Naive B cell (primary cell): ENCODE data around the gene USP3. TPM values are rescaled to one million over a fixed set of nuclear protein-coding genes. Genes with fewer than 3 reads are reported as not detected.
A peak's percentile ranks its signal among the peaks of the same experiment; 100 is the strongest.
"Not testable (repeated sequence)": the region's sequence is repeated elsewhere in the genome, so short reads cannot be mapped to it uniquely, and the experiment has no call there.

Source experiments
- ATAC-seq, 2 donors: fragments of 150-1000 bp; cut with Tn5 transposase; 2 replicates each; pipeline ENCODE4 v1.10.0; 2021; ENCODE audit warnings: low read depth in 2 of 2, mild to moderate bottlenecking in 2 of 2, moderate library complexity in 2 of 2
- DNase-seq: peaks from one replicate; pipeline ENCODE4 v3.0.0; 2022
- H3K27ac Mint-ChIP-seq, 6 donors: one replicate each; pipeline ENCODE4 v1.8.0; 2020 to 2022; ENCODE audit warnings: mild to moderate bottlenecking in 6 of 6, mixed read lengths in 6 of 6, moderate library complexity in 5 of 6, inconsistent platforms in 2 of 6
- H3K27me3 Mint-ChIP-seq, 3 donors: one replicate each; pipeline ENCODE4 v1.8.0; 2021 to 2022; ENCODE audit warnings: mixed read lengths in 3 of 3, mild to moderate bottlenecking in 1 of 3
- H3K36me3 Mint-ChIP-seq, 2 donors: one replicate each; pipeline ENCODE4 v1.8.0; 2020 to 2022; ENCODE audit warnings: mixed read lengths in 2 of 2, inconsistent platforms in 1 of 2, mild to moderate bottlenecking in 1 of 2
- H3K4me1 Mint-ChIP-seq, 3 donors: one replicate each; pipeline ENCODE4 v1.8.0; 2020 to 2022; ENCODE audit warnings: mixed read lengths in 3 of 3, inconsistent platforms in 1 of 3, mild to moderate bottlenecking in 1 of 3, moderate library complexity in 1 of 3
- H3K4me3 Mint-ChIP-seq, 8 donors: one replicate each; pipeline ENCODE4 v1.8.0; 2020 to 2022; ENCODE audit warnings: mild to moderate bottlenecking in 8 of 8, mixed read lengths in 8 of 8, moderate library complexity in 8 of 8, inconsistent platforms in 2 of 8
- H3K9me3 Mint-ChIP-seq, 7 donors: one replicate each; pipeline ENCODE4 v1.8.0; 2020 to 2022; ENCODE audit warnings: mixed read lengths in 7 of 7, mild to moderate bottlenecking in 5 of 7, inconsistent platforms in 2 of 7, moderate library complexity in 1 of 7
- polyA plus RNA-seq, 6 donors: library from polyadenylated mRNA; unstranded; fragments of 300-500 nt; fragmentation: Illumina TruSeq; gene quantifications; one replicate each; pipeline ENCODE4 v1.2.3, GENCODE V29; 2021; ENCODE audit warnings: low read depth in 6 of 6

Gene USP3
- polyA plus RNA-seq, 6 donors from 2014 or later, result 53.6 to 88.0 (median 58.7) TPM

- no peaks in the 10 kb centered on the region for H3K27me3 Mint-ChIP-seq
- no peaks in the 10 kb centered on the region for H3K9me3 Mint-ChIP-seq
- DNase-seq (peak; percentile 55), ATAC-seq (peak; percentile 90 to 91)
- H3K4me1 Mint-ChIP-seq, result peaks cover 64 to 89% (median 83%) of the 10 kb centered on the region in 3 donors
- peak overlapping the region; percentile 2 to 85 (median 56) for H3K4me3 Mint-ChIP-seq
- peak overlapping the region; percentile 0 to 75 (median 28) for H3K27ac Mint-ChIP-seq
- H3K36me3 Mint-ChIP-seq, result no peaks in the 10 kb centered on the region
Observed at GRCh38 chr15:63517202-63517601, 12.8 kb downstream of the USP3 start.

- H3K27me3 Mint-ChIP-seq, result no peaks in the 10 kb centered on the region
- H3K27ac Mint-ChIP-seq, result peak overlapping the region; percentile 0 to 68 (median 54)
- peak overlapping the region; percentile 2 to 85 (median 56) for H3K4me3 Mint-ChIP-seq
- no peaks in the 10 kb centered on the region for H3K36me3 Mint-ChIP-seq
- no peaks in the 10 kb centered on the region for H3K9me3 Mint-ChIP-seq
- peaks cover 64 to 89% (median 83%) of the 10 kb centered on the region in 3 donors for H3K4me1 Mint-ChIP-seq
- ATAC-seq (peak; percentile 40 to 54), DNase-seq (no peak)
Observed at GRCh38 chr15:63517628-63518027, 13.2 kb downstream of the USP3 start.

GRCh38 chr15:63519041-63519440, 14.6 kb downstream of the USP3 start:
- DNase-seq, result no peak
- Mint-ChIP-seq H3K27me3 (no peaks in the 10 kb centered on the region), H3K4me3 (peak overlapping the region in 4 of 8 donors; percentile 10 to 42 (median 35)), H3K4me1 (peaks cover 75 to 93% (median 88%) of the 10 kb centered on the region in 3 donors), H3K36me3 (no peaks in the 10 kb centered on the region), H3K27ac (peak overlapping the region in 5 of 6 donors; percentile 7 to 97 (median 85)), H3K9me3 (no peaks in the 10 kb centered on the region)
- ATAC-seq, result no peak

GRCh38 chr15:63519548-63520178, 15.3 kb downstream of the USP3 start:
- Mint-ChIP-seq H3K27me3 (no peaks in the 10 kb centered on the region), H3K9me3 (no peaks in the 10 kb centered on the region), H3K4me1 (peaks cover 77 to 94% (median 88%) of the 10 kb centered on the region in 3 donors), H3K4me3 (peak overlapping the region in 1 of 8 donors; percentile 40), H3K36me3 (no peaks in the 10 kb centered on the region), H3K27ac (peak overlapping the region in 3 of 6 donors; percentile 7 to 97 (median 17))
- DNase-seq (no peak), ATAC-seq (no peak)

- Mint-ChIP-seq H3K27ac (peak overlapping the region in 1 of 6 donors; percentile 8), H3K4me3 (peak overlapping the region in 1 of 8 donors; percentile 21), H3K4me1 (peaks cover 78 to 94% (median 88%) of the 10 kb centered on the region in 3 donors)
- H3K9me3 Mint-ChIP-seq, H3K36me3 Mint-ChIP-seq, H3K27me3 Mint-ChIP-seq, DNase-seq, ATAC-seq: not testable (repeated sequence)
Observed at GRCh38 chr15:63520462-63520861, 16.1 kb downstream of the USP3 start.

- DNase-seq, result no peak
- no peaks in the 10 kb centered on the region for H3K9me3 Mint-ChIP-seq
- peak overlapping the region in 3 of 6 donors; percentile 2 to 57 (median 31) for H3K27ac Mint-ChIP-seq
Observed at GRCh38 chr15:63522225-63522578, 17.8 kb downstream of the USP3 start.

GRCh38 chr15:63523306-63523990, 19.1 kb downstream of the USP3 start:
- H3K9me3 Mint-ChIP-seq, result no peaks in the 10 kb centered on the region
- DNase-seq, result no peak
- peak overlapping the region in 5 of 6 donors; percentile 49 to 82 (median 62) for H3K27ac Mint-ChIP-seq
- H3K4me1 Mint-ChIP-seq, result peaks cover 78 to 92% (median 86%) of the 10 kb centered on the region in 3 donors
- ATAC-seq, result no peak
- H3K4me3 Mint-ChIP-seq, result peak overlapping the region in 3 of 8 donors; percentile 9 to 36 (median 22)
- peaks cover 0 to 6% of the 10 kb centered on the region in 2 donors for H3K36me3 Mint-ChIP-seq
- H3K27me3 Mint-ChIP-seq, result no peaks in the 10 kb centered on the region

More at GRCh38 chr15:63522225-63522578, 17.8 kb downstream of the USP3 start:
- Mint-ChIP-seq H3K4me3 (no peak overlapping the region), H3K27me3 (no peaks in the 10 kb centered on the region), H3K4me1 (peaks cover 76 to 92% (median 84%) of the 10 kb centered on the region in 3 donors), H3K36me3 (no peaks in the 10 kb centered on the region)
- ATAC-seq, result no peak

- no peaks in the 10 kb centered on the region for H3K9me3 Mint-ChIP-seq
- peaks cover 0 to 6% of the 10 kb centered on the region in 2 donors for H3K36me3 Mint-ChIP-seq
- H3K27ac Mint-ChIP-seq, result peak overlapping the region in 3 of 6 donors; percentile 51 to 66 (median 57)
- no peak for DNase-seq
- peak overlapping the region in 3 of 8 donors; percentile 30 to 55 (median 30) for H3K4me3 Mint-ChIP-seq
- peaks cover 78 to 92% (median 85%) of the 10 kb centered on the region in 3 donors for H3K4me1 Mint-ChIP-seq
- no peaks in the 10 kb centered on the region for H3K27me3 Mint-ChIP-seq
- ATAC-seq, result no peak
Observed at GRCh38 chr15:63524316-63525015, 20.1 kb downstream of the USP3 start.

- Mint-ChIP-seq H3K27ac (peak overlapping the region in 3 of 6 donors; percentile 53 to 78 (median 66)), H3K4me1 (peaks cover 85 to 96% (median 86%) of the 10 kb centered on the region in 3 donors), H3K36me3 (peaks cover 0 to 14% of the 10 kb centered on the region in 2 donors), H3K9me3 (no peaks in the 10 kb centered on the region), H3K27me3 (no peaks in the 10 kb centered on the region), H3K4me3 (peak overlapping the region in 2 of 8 donors; percentile 16 to 30)
- ATAC-seq (no peak), DNase-seq (no peak)
Observed at GRCh38 chr15:63526401-63526800, 22.0 kb downstream of the USP3 start.

GRCh38 chr15:63528138-63528659, 23.8 kb downstream of the USP3 start:
- Mint-ChIP-seq H3K4me1 (peaks cover 80 to 96% (median 89%) of the 10 kb centered on the region in 3 donors), H3K27me3 (no peaks in the 10 kb centered on the region), H3K27ac (peak overlapping the region in 3 of 6 donors; percentile 65 to 86 (median 82)), H3K36me3 (peaks cover 0 to 14% of the 10 kb centered on the region in 2 donors), H3K9me3 (no peaks in the 10 kb centered on the region), H3K4me3 (peak overlapping the region in 2 of 8 donors; percentile 14 to 41)
- DNase-seq, result no peak
- no peak for ATAC-seq

- Mint-ChIP-seq H3K4me3 (peak overlapping the region in 4 of 8 donors; percentile 24 to 83 (median 56)), H3K36me3 (peaks cover 0 to 14% of the 10 kb centered on the region in 2 donors), H3K27me3 (no peaks in the 10 kb centered on the region), H3K4me1 (peaks cover 67 to 94% (median 75%) of the 10 kb centered on the region in 3 donors), H3K27ac (peak overlapping the region in 5 of 6 donors; percentile 2 to 96 (median 76)), H3K9me3 (no peaks in the 10 kb centered on the region)
- no peak for ATAC-seq
- DNase-seq, result no peak
Observed at GRCh38 chr15:63530235-63530634, 25.8 kb downstream of the USP3 start.

- H3K4me1 Mint-ChIP-seq, result peaks cover 69 to 96% (median 78%) of the 10 kb centered on the region in 3 donors
- DNase-seq, result no peak
- no peaks in the 10 kb centered on the region for H3K9me3 Mint-ChIP-seq
- peak; percentile 69 to 74 for ATAC-seq
- peaks cover 0 to 14% of the 10 kb centered on the region in 2 donors for H3K36me3 Mint-ChIP-seq
- H3K4me3 Mint-ChIP-seq, result peak overlapping the region in 5 of 8 donors; percentile 4 to 76 (median 47)
- no peaks in the 10 kb centered on the region for H3K27me3 Mint-ChIP-seq
- peak overlapping the region; percentile 54 to 96 (median 82) for H3K27ac Mint-ChIP-seq
Observed at GRCh38 chr15:63530752-63531299, 26.4 kb downstream of the USP3 start.
